Measurements from ENCODE around the gene IGF2R.

The IGF2R gene

DNA sequence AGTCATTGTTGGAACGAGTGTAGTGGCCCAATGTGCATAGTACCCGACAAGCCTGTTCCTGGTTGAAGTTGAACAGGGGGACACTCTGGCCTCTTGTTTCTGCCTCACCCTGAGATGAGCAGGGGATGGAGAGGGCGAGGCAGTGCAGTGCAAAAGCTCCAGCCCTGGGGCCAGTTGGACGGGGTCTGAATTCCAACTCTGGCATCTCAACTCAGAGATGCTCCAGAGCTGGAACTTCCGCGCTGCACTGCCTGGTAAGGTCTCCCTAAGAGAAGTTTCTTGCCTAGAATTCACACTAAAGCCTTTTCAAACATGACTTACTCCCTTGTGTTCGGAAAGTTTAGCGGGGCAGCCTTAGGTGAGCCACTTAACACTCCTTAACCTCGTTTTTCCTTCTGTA, 80.5 kb downstream of the IGF2R start:
- no peak for DNase-seq (ENCODE audit: low read depth)

DNA sequence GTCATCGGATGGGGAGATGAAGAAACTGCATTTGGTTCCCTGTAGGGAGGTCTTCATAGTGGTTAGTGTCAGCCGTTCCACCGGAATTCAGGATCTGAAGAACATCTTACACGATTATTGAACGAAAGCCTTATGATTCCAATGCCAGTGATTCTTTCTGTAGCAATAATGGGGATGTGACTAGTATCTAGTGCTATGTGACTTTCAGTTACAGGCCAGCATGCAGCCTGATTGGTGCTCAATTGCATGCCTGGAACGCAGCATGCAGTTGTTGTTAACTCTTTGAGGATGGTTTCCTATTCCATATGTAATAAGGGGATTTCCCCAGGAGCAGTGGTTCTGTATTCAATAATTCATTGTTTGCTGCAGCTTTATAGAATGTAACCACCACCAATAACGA, 81.1 kb downstream of the IGF2R start:
- no peak for DNase-seq (ENCODE audit: low read depth)

DNA sequence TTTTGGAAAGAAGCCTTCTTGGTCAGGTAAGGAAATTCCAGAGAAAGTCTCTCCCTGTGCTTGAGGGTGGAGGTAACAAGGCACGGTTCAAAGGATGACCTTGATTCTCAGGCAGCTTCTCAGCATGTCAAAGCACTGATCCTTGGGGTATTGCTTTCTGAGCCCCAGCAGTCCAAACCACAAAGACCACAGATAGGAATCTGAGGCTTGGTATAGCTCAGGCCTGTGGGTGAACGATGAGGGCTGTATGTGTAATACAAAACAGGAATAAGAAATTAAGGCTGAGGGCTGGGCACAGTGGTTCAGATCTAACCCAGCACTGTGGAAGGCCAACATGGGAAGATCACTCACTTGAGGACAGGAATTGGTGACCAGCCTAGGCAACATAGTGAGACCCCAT, 82.5 kb downstream of the IGF2R start:
- DNase-seq (ENCODE audit: low read depth) = no peak

DNA sequence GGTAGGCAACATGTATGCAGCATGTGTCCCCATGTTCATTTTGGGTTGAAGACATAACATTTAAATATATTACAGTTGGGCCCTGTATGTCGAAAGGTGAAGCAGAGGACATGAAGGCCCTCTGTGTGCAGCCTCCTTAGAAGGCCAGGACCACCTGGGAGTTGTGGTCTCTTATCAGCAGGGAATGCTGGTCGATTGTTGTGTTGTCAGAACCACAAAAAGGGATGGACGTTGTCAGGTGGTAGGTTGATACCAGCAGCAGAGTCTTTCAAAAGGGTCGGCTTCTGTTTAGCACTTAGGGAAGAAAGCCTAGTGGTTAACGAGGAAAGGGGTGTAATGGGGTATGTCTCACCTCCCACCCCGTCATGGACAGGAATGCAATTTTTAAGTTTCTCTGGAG, 85.4 kb downstream of the IGF2R start:
- no peak for DNase-seq (ENCODE audit: low read depth)

DNA sequence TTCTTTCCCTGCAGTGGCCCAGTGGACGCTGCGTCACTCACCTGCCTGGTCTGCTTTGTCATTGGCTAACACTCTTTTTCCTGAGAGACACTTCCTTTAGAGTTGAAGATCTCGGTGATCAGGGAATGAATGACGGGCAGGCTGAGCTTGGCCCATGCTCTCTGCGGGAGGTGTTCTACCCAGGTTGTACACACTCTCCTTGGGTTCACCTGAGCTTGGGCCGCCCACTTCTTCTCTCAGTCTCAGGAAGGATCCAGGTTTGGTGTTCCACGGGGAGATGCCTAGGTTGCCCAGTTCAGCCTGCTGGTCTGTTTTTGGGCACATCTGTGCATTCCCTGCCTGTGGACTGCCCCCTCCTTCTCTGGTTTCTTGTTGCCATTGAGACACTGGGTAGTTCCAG, 86.0 kb downstream of the IGF2R start:
- no peak for DNase-seq (ENCODE audit: low read depth)

DNA sequence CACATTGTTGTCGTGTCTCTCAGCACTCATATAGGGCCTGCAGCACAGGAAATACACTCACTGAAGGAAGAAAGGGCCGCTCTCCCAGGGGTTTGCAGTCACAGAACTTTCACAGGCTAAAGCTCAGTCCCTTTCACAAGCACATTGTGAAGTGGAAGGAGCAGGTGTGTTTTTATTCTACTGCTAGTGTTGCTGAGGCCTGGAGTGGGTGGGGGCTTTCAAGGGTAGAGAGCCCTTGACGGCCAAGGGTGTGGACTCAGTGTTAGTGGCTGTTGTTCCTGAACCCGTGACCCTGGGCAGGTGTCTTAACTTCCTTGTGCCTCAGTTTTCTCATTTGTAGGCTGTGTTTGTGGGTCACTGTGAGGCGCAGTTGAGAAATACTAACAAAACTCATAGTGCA, 86.5 kb downstream of the IGF2R start:
- no peak for DNase-seq (ENCODE audit: low read depth)

DNA sequence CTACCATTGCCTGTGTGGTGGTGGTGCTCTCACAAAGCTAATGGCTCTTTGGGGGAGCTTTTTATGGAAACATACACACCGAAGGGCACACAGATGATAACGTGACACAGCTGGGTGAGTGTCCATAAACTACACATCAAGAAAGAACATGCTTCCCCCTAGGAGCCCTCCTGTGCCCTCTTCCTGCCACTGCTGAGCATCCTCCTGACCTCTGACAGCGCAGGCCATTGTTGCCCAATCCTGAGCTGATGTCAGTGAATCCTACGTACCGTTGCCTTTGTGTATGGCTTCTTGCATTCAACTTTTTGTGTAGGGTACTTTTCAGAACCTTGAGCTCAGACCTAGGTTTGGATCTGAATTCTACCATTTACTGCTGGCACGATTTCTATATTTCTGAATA, 86.9 kb downstream of the IGF2R start:
- no peak for DNase-seq (ENCODE audit: low read depth)

DNA sequence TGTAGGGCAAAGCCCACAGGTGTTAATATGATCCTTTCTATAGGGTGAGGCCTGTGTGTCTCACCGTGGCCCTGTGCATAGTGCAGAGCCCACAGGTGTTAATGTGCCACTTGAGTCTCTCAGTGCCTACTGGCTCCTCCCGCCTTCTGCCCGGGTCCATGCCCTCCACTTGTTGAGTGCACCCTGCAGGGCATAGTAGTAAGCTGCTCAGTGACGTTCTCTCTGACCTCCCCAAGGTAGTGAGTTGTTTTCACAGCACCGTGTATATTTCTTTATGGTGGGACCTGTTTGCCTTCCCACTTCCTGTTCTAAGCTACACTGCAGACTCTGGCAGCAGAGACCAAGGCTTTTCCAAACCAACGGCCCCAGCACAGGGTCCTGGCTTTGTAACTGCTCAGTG, 88.2 kb downstream of the IGF2R start:
- no peak for DNase-seq (ENCODE audit: low read depth)

DNA sequence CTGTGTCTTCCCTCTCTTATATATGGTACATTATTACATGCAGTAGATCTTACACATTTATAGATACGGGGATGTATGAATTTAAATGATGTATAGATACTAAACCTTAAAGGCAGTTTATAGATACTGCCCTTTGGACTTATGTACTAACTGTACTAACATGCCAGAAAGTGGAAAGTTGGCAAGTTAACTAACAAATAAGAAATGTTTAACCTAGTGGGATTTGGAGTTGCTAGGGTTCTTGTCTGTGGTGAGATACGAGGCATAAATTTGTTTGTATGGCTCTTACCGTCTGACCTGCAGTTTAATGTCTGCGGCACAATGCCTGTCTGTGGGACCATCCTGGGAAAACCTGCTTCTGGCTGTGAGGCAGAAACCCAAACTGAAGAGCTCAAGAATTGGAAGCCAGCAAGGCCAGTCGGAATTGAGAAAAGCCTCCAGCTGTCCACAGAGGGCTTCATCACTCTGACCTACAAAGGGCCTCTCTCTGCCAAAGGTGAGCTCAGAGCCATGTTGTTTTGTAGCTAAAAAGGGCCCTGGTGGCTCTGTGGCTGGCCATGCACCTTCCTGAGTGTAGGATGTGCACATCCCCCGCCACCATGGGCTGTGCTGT, 89.8 kb downstream of the IGF2R start:
- no peak for DNase-seq (ENCODE audit: low read depth)

DNA sequence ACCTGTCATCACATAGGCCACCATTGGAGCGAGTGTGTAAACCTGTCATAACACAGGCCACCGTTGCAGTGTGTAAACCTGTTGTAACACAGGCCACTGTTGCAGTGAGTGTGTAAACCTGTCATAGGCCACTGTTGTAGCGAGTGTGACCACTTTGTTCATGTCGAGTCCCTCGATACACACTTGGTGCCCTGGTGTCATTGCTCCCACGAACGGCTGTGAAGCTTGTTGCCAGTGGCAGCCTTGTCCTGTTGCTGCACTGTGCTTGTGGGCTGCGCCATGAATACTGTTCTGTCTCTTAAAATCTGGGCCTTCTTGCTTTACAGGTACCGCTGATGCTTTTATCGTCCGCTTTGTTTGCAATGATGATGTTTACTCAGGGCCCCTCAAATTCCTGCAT, 91.3 kb downstream of the IGF2R start:
- no peak for DNase-seq (ENCODE audit: low read depth)

DNA sequence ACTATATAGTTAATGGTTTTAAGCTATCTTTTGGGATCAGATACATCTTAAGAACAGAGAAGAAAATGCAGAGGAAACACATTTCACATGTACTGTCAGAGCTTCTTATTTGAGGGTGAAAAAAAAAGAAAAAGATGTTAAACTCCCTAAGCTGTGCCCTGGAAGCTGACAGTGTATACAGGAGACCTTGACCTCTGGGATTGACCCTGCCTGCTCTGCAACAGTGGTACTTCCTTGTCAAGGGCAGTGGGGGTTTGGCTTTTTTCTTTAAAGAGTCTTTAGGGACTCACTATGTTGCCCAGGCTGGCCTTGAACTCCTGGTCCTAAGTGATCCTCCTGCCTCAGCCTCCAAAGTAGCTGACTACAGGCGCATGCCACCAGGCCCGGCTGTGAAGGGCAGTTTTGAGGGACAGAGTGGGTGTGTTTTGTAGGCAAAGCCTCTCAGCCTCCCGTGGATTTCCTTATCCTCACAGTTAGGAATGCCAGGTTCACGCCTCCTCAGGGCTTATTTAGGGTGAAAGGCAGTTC, 92.1 kb downstream of the IGF2R start:
- DNase-seq (ENCODE audit: low read depth) = no peak

DNA sequence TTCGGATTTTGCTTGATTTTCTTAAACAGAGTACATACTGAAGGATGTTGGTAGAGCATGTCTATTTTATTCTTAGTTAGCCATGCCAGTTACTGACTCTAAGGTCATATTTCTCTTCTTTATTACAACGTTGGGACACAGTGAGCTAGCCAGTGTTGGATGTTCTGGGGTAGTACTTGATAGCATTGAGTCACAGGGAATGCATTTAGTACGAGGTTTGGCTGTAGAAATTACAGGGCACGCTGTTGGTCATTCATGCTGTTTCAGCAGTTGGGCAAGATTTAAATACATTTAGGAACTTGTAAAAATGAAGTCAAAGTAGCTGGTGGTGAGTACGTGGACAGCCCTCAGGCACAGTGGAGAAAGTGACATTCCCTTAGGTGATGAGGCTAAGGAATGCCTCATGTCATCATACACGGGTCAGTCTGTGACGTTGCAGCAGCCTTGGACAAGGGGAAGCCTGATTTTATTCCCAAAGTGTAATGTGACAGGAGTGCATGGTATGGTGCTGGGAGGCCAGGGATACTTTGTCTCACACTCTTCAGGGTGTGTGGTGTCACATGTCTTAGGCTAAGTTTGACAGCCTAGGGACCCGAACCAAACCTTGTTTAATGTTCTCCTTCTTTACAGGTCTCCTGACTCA, 95.0 kb downstream of the IGF2R start:
- no peak for DNase-seq (ENCODE audit: low read depth)

DNA sequence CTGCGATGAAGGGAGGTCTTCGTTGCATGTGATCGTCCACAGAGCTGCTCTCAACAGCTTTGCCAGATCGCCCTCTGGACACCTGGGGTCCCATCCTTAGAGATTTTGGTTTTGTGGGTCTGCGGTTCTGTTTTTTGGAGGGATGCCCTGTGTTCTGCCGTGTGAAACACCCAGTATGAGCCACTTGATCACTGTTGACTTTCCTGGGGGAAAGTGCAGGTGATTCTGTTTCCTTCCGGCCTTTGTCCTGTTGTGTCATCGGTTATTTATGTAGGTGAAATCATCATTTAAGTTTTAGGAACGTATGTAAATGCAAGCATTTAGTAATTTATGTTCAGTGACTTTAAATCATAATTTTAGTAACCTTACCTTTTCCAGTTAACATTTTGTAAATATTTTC, 96.3 kb downstream of the IGF2R start:
- no peak for DNase-seq (ENCODE audit: low read depth)

DNA sequence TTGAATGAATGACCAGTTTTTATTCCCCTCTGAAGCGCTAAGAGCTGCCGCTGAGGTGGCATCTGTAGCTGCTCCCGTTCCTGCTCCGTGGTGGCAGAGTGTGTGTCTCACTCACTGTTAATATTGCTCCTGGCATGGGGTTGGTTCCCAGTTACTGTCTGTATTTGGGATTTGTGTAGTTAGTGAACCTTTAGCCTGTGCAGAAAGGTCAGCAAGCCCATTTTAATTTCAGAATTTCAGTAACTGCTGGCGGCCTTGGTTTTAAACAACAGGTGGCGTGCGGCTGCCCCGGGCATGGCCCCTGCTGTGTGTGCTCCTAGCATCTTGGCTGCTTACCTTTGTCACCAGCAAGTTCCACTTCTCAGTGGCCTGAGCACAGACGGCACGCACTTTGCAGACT, 98.7 kb downstream of the IGF2R start:
- no peak for DNase-seq (ENCODE audit: low read depth)

DNA sequence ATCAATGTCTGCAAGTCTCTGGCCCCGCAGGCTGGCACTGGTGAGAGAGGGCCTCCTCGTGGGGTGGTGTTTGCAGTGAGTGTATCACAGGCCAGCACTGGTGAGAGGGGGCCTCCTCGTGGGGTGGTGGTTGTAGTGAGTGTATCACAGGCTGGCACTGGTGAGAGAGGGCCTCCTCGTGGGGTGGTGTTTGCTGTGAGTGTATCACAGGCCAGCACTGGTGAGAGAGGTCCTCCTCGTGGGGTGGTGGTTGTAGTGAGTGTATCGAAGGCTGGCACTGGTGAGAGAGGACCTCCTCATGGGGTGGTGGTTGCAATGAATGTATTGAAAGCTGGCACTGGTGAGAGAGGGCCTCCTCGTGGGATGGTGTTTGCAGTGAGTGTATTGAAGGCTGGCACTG, 99.5 kb downstream of the IGF2R start:
- DNase-seq (ENCODE audit: low read depth) = no peak

DNA sequence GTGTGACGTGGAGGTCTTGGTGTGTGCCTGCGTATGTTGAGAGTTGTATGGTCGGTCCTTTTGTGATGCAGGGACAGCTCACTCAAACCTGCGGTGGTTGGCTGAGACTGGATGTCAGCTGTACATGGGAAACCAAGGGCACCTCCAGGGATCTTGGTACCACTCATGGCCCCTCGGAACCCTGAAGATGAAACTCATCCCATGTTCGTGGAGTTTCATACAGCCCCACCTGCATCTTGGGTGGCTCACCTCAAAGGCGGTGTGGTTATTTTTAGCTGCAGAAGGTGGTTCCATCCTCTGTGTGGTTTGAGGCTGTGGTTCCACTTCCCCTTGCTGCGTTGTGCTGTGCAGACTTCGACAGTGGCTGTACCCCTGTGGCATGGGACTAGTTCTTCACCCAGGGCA, 100.2 kb downstream of the IGF2R start:
- no peak for DNase-seq (ENCODE audit: low read depth)

DNA sequence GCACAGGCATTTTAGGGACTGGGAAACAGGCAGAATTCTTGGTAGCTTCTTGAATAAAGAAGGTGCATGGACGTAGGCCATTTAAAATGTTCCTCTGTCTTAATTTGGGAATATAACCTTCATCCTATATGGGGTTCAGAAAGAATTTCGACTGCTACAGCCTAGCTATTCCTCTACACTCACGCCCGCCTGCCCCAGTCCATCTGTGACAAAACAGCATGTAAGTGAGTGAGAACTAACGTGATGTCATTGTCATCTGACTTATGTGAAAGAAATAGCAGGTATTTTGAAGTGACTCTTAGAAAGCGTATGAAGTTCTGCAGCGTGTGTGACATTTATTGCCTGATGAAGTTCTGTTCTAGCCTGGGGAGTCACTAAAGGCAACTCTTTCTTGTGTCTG, 100.6 kb downstream of the IGF2R start:
- DNase-seq (ENCODE audit: low read depth) = no peak

DNA sequence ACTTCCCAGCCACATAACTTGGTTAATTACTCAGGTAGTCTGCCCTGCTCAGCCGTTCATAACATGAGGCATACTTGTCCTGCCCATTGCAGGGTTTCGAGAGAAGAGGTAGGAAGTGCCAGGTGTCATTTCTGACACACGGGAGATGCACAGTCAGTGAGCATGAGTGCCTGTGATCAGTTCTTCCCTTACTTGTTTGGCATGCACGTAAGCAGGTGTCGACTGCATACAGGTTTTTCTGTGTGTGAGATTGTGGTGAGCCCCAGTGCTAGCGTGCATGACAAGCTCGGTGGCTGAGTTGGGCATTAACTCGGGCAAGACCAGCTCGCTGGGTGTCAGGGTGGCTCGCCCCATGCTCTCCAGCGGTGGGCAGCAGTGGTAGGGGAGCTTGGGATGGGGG, 101.5 kb downstream of the IGF2R start:
- DNase-seq (ENCODE audit: low read depth) = no peak

DNA sequence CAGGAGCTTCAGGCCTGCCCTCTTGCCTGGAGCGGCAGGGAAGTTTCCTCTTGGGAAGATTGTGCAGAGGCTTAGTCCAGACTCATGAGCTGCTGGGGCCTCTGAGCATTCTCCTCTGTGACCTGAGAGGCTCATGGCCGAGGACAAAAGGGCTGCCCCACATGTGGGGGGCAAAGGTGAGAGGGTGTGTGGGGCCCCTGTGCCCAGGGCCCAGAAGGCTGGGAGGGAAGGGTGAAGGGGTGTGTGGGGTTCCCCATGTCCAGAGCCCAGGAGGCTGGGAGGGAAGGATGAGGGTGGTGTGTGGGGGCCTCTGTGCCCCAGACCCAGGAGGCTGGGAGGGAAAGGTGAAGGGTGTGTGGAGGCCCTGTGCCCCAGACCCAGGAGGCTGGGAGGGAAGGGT, 101.9 kb downstream of the IGF2R start:
- no peak for DNase-seq (ENCODE audit: low read depth)

DNA sequence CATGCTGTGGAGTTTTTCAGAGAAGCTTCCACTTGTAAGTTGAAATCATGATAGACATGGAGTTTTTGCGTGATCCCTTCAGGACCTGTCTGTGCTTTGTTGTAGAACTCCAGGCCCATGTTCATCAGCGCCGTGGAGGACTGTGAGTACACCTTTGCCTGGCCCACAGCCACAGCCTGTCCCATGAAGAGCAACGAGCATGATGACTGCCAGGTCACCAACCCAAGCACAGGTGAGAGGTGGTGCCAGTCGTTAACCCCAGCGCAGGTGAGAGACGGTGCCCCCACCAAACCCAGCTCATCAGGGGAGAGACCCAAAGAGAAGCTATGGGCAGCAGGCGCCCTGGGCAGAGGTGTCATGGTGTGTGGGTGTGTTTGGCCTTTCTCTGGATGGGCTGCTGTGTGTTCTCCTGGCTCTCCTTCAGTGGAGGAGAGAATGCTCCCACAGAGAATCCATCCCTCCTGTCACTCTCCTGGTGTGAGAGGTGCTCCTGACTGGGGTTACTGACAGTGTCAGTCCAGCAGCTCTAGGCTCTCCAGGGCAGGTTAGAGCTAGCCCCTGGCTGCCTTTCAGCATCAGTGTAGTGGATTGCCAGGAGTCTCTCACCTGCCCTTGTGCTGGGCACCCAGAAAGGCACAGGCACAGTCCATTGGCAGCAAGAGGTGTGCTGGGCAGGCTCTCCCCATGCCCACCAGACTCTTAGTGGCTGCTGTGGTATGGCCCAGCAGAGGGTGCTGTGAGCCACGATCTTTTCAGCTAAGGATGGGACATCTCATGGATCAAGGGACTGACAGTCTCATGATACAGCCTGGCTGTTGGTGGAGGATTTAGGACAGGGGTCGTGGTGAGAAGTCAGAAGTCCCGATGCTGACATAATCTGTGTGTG, 103.2 kb downstream of the IGF2R start:
- no peak for DNase-seq (ENCODE audit: low read depth)

DNA sequence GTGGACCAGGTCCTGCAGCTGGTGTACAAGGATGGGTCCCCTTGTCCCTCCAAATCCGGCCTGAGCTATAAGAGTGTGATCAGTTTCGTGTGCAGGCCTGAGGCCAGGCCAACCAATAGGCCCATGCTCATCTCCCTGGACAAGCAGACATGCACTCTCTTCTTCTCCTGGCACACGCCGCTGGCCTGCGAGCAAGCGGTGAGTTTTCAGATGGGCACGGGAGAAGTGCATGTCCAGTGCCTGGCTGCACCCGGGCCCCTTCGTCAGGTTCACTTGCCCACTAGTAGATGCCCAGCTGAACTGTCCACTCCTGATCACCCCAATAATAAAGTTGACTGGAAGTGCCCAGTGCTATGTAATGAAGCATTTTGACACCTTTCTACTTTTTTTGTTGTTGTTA, 104.4 kb downstream of the IGF2R start:
- no peak for DNase-seq (ENCODE audit: low read depth)

DNA sequence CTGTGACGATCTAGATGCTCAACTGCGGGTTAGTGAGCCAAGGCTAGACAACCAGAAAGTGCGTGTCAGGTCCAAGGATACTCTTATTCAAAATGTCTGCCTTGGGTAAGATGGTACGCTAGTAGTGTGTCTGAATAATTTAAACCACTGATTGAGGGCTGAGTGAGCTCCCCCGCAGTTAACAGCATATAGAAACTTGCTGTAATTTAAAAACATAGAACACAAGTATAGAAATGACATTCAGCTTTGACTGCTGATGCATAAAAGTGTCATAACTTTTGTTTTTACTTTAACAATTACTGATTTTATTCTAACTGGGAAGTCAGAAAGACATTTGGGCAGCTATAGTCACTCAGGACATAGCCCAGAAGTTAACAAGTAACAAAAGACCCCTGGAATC, 107.1 kb downstream of the IGF2R start:
- no peak for DNase-seq (ENCODE audit: low read depth)

DNA sequence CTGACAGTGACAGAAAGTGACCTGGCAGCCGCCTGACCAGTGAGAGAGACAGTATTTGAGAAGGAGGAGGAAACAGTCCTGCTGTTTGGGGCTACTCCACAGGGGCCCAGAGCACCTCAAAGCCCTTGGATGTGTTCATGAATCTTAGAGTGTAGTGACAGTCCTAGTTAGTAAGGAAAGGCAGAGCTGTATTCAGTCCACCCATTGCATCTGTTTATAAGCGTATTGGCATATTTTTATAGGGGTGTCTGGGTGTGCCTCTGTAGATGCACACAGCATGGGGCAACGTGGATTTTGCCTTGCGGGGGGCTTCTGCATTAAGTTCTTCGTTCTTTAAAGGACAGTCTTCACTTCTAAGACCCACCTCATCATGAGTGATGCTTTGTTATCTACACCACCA, 108.1 kb downstream of the IGF2R start:
- DNase-seq (ENCODE audit: low read depth) = no peak
